Measurements from ENCODE around the gene COPZ2. TPM values are rescaled to one million over a fixed set of nuclear protein-coding genes. Genes with fewer than 3 reads are reported as not detected.

Gene COPZ2
- total RNA-seq, 1 donor = 121 TPM

DNA sequence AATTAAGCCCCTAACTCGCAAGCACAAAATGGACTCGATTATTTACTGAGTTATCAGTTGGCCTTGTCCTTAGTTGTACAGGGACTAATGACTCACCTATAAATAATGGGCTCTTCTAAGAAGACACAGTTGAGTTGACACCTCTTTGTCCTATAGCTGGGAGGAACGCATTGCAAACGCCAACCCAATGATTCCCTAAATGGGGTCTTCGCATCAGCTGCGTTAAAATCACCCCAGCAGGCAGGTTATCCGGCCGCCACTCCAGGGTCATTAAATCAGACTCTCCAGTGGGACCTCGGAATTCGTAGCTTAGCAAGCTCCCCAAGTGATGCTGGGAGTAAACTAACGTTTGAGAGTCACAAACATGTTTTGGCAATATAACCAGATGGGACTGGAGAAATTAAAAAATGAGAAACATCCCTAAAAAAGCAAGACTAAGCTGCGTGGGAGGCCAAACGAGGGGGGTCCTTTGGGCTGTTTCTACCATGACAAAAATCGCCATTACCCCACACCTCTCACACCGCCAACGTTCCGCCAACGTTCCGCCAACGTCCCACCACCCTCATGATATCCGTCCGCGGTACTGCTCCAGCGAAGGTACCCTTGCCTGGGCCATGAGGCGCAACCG is 9.6 kb upstream of the COPZ2 start:
- H3K4me2 ChIP-seq (ENCODE audit: insufficient read depth, low read length) = peak overlapping the region; percentile 96
- H2AFZ ChIP-seq (ENCODE audit: low read length) = peak overlapping the region; percentile 84
- peaks cover 17% of the 10 kb centered on the region for H4K20me1 ChIP-seq (ENCODE audit: insufficient read depth, low read length)
- peaks cover 64% of the 10 kb centered on the region for H3K4me1 ChIP-seq (ENCODE audit: insufficient read depth, low read length)
- no peaks in the 10 kb centered on the region for H3K9me3 ChIP-seq (ENCODE audit: low read depth, low read length)
- H3K79me2 ChIP-seq (ENCODE audit: insufficient read depth, low read length) = peaks cover 44% of the 10 kb centered on the region
- TF ChIP-seq, protein P1, sequence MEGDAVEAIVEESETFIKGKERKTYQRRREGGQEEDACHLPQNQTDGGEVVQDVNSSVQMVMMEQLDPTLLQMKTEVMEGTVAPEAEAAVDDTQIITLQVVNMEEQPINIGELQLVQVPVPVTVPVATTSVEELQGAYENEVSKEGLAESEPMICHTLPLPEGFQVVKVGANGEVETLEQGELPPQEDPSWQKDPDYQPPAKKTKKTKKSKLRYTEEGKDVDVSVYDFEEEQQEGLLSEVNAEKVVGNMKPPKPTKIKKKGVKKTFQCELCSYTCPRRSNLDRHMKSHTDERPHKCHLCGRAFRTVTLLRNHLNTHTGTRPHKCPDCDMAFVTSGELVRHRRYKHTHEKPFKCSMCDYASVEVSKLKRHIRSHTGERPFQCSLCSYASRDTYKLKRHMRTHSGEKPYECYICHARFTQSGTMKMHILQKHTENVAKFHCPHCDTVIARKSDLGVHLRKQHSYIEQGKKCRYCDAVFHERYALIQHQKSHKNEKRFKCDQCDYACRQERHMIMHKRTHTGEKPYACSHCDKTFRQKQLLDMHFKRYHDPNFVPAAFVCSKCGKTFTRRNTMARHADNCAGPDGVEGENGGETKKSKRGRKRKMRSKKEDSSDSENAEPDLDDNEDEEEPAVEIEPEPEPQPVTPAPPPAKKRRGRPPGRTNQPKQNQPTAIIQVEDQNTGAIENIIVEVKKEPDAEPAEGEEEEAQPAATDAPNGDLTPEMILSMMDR (IDR thresholded peaks at IDR 0.05; ENCODE audit: extremely low read depth, low read depth, low read length) = no peak
- peak overlapping the region; percentile 84 for H3K4me3 ChIP-seq (ENCODE audit: insufficient read depth, low read length)
- H3K36me3 ChIP-seq (ENCODE audit: insufficient read depth, low read length) = peaks cover 8% of the 10 kb centered on the region
- DNase-seq (ENCODE audit: insufficient read length, low spot score, missing footprints) = peak; percentile 83
- peak overlapping the region; percentile 98 for H3K27ac ChIP-seq (ENCODE audit: low read depth, low read length)
- H3K27me3 ChIP-seq (ENCODE audit: insufficient read depth, low read length) = no peaks in the 10 kb centered on the region

DNA sequence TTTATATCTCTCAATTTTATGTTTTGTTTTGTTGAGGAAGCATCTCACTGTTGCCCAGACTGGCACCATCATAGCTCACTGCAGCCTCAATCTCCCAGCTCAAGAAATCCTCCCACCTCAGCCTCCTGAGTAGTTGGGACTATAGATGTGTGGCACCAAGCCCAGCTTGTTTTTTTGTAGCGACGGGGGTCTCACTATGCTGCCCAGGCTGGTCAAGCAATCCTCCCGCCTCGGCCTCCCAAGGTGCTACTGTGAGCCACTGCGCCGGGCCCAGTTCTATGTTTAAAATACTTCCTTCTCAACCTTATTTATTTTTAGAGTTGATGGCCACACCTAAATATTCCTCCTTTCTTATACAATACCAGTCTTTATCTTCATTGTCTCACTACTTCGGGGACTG is 8.7 kb upstream of the COPZ2 start:
- Histone ChIP-seq H2AFZ (ENCODE audit: low read length) (no peak overlapping the region), H3K4me3 (ENCODE audit: insufficient read depth, low read length) (peak overlapping the region; percentile 84), H3K4me1 (ENCODE audit: insufficient read depth, low read length) (peaks cover 54% of the 10 kb centered on the region), H4K20me1 (ENCODE audit: insufficient read depth, low read length) (peaks cover 10% of the 10 kb centered on the region), H3K4me2 (ENCODE audit: insufficient read depth, low read length) (peak overlapping the region; percentile 96), H3K36me3 (ENCODE audit: insufficient read depth, low read length) (peaks cover 7% of the 10 kb centered on the region), H3K79me2 (ENCODE audit: insufficient read depth, low read length) (peaks cover 39% of the 10 kb centered on the region), H3K27ac (ENCODE audit: low read depth, low read length) (peak overlapping the region; percentile 98), H3K27me3 (ENCODE audit: insufficient read depth, low read length) (no peaks in the 10 kb centered on the region), H3K9me3 (ENCODE audit: low read depth, low read length) (no peaks in the 10 kb centered on the region)
- TF ChIP-seq, protein P1 (IDR thresholded peaks at IDR 0.05; ENCODE audit: extremely low read depth, low read depth, low read length) = no peak
- no peak for DNase-seq (ENCODE audit: insufficient read length, low spot score, missing footprints)

DNA sequence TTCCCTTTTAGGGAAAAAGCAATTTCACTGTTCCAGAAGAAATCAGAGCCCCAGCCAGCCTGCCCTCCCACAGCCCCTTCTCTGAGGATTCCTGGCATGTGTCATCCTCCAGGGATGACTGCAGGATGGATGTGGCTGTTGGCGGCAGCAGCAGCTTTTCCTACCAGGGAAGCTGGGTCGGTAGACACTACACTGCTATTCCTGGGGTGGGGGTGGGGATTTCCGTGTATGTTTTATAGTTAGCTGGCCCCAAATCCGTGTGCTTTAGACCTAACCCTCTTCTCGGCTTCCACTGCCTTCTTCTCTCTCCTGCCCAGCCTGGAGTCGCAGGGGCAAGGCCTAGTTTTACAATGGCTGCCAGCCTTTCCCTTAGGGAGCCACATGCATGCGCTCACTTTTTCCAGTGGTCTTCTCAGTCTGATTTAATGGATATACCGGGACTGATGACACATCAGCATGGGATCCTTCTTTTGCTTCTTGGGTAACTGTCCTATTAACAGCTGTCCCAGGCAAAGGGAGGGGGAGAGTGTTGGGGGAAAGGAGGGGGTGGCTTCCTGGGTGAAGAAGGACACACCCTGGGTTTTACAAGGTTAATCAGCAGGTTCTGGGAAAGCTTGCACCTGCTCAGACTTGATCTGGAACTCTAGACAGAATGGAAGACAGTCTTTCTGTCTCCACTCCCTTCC is 7.9 kb upstream of the COPZ2 start:
- peaks cover 1% of the 10 kb centered on the region for H4K20me1 ChIP-seq (ENCODE audit: insufficient read depth, low read length)
- H3K79me2 ChIP-seq (ENCODE audit: insufficient read depth, low read length) = peaks cover 31% of the 10 kb centered on the region
- no peaks in the 10 kb centered on the region for H3K27me3 ChIP-seq (ENCODE audit: insufficient read depth, low read length)
- peaks cover 46% of the 10 kb centered on the region for H3K4me1 ChIP-seq (ENCODE audit: insufficient read depth, low read length)
- peak; percentile 86 for DNase-seq (ENCODE audit: insufficient read length, low spot score, missing footprints)
- H3K4me3 ChIP-seq (ENCODE audit: insufficient read depth, low read length) = peak overlapping the region; percentile 6
- no peaks in the 10 kb centered on the region for H3K9me3 ChIP-seq (ENCODE audit: low read depth, low read length)
- H3K27ac ChIP-seq (ENCODE audit: low read depth, low read length) = peak overlapping the region; percentile 82
- TF ChIP-seq, protein P1 (IDR thresholded peaks at IDR 0.05; ENCODE audit: extremely low read depth, low read depth, low read length) = no peak
- no peaks in the 10 kb centered on the region for H3K36me3 ChIP-seq (ENCODE audit: insufficient read depth, low read length)
- H2AFZ ChIP-seq (ENCODE audit: low read length) = peak overlapping the region; percentile 77
- peak overlapping the region; percentile 45 for H3K4me2 ChIP-seq (ENCODE audit: insufficient read depth, low read length)

DNA sequence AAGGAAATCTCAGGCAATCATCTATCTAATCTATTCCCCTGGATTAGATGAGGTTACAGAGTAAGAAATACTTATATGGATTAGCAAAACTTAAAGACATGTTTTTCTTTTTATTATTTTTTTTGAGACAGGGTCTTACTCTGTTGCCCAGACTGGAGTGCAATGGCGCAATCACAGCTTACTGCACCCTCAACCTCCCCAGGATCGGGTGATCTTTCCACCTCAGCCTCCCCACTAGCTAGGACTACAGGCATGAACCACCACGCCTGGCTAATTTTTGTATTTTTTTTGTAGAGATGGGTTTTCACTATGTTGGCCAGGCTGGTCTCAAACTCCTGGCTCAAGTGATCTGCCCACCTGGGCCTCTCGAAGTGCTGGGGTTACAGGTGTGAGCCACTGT is 7.3 kb upstream of the COPZ2 start:
- no peak overlapping the region for H3K4me3 ChIP-seq (ENCODE audit: insufficient read depth, low read length)
- H3K27ac ChIP-seq (ENCODE audit: low read depth, low read length) = peak overlapping the region; percentile 82
- TF ChIP-seq, protein P1 (IDR thresholded peaks at IDR 0.05; ENCODE audit: extremely low read depth, low read depth, low read length) = no peak
- H3K79me2 ChIP-seq (ENCODE audit: insufficient read depth, low read length) = peaks cover 27% of the 10 kb centered on the region
- no peaks in the 10 kb centered on the region for H3K27me3 ChIP-seq (ENCODE audit: insufficient read depth, low read length)
- H3K4me2 ChIP-seq (ENCODE audit: insufficient read depth, low read length) = peak overlapping the region; percentile 45
- no peak for DNase-seq (ENCODE audit: insufficient read length, low spot score, missing footprints)
- H3K36me3 ChIP-seq (ENCODE audit: insufficient read depth, low read length) = no peaks in the 10 kb centered on the region
- no peak overlapping the region for H2AFZ ChIP-seq (ENCODE audit: low read length)
- H3K9me3 ChIP-seq (ENCODE audit: low read depth, low read length) = no peaks in the 10 kb centered on the region
- no peaks in the 10 kb centered on the region for H4K20me1 ChIP-seq (ENCODE audit: insufficient read depth, low read length)
- peaks cover 40% of the 10 kb centered on the region for H3K4me1 ChIP-seq (ENCODE audit: insufficient read depth, low read length)

Measured in osteoblast (primary cell).